DOHH2 (cell line): Measurements from ENCODE around the gene LRSAM1.

ENCODE experiments used
- CTCF ChIP-seq: fragments of 200-600 bp; sonication (generic); IDR thresholded peaks from one replicate; pipeline ENCODE4 v1.5.1; 2014; ENCODE audit warnings: antibody characterized with exemption, mild to moderate bottlenecking, low read depth, low read length; ENCODE audit not compliant: poor library complexity, severe bottlenecking
- EZH2phosphoT487 ChIP-seq: fragments of 200-600 bp; sonication (generic); IDR thresholded peaks from 2 replicates; pipeline ENCODE4 v1.6.1; 2017; ENCODE audit warnings: borderline replicate concordance, mild to moderate bottlenecking, antibody characterized with exemption, low read length, moderate library complexity, mixed read lengths

- TF ChIP-seq CTCF (no peak), EZH2phosphoT487 (no peak)
Observed at GRCh38 chr9:127428348-127428747, 23.0 kb upstream of the LRSAM1 start.
